IMR-90 (cell line): ENCODE data around the gene HOXB7. TPM values are rescaled to one million over a fixed set of nuclear protein-coding genes. Genes with fewer than 3 reads are reported as not detected.

Source experiments
- ATAC-seq: fragments of 200-7000 bp; cut with Tn5 transposase; 2 replicates; pipeline ENCODE4 v1.9.1; 2020; ENCODE audit warnings: low read depth, mild to moderate bottlenecking, moderate library complexity
- BruUV-seq: library from RNA; stranded (reverse); fragments of 400-500 nt; replicated peaks from 2 replicates; lab custom pipeline; 2021; lab: Mats Ljungman, UMichigan
- CTCF ChIA-PET: fragments of 300-600 bp; formaldehyde crosslinking; extraction: SDS; loops from one replicate; lab custom pipeline; 2021; ENCODE audit warnings: antibody characterized with exemption; lab: Yijun Ruan, JAX
- POLR2A ChIA-PET: fragments of 300-600 bp; sonication (Branson Sonifier 250); formaldehyde crosslinking; loops from one replicate; lab custom pipeline; 2022; ENCODE audit warnings: antibody characterized with exemption; ENCODE audit not compliant: unreplicated experiment; lab: Charles Lee
- DNase-seq: peaks from one replicate; pipeline ENCODE4 v3.0.0; 2013
- H2AFZ ChIP-seq: replicated peaks from 2 replicates; pipeline ENCODE3; 2013; ENCODE audit warnings: low read length, mild to moderate bottlenecking; ENCODE audit not compliant: poor library complexity
- H2AK5ac ChIP-seq: 2 replicates; pipeline ENCODE4 v1.6.1; 2013; ENCODE audit warnings: low read depth, low read length, inconsistent platforms
- H2AK9ac ChIP-seq: replicated peaks from 2 replicates; pipeline ENCODE3; 2013; ENCODE audit warnings: mild to moderate bottlenecking, low read depth, low read length, moderate library complexity; ENCODE audit not compliant: poor library complexity
- H2BK120ac ChIP-seq: 2 replicates; pipeline ENCODE4 v1.6.1; 2013; ENCODE audit warnings: low read depth, low read length, inconsistent platforms
- H2BK15ac ChIP-seq: 3 replicates; pipeline ENCODE4 v1.6.1; 2013; ENCODE audit warnings: low read depth, low read length, inconsistent platforms
- H2BK20ac ChIP-seq: 2 replicates; pipeline ENCODE4 v1.6.1; 2013; ENCODE audit warnings: low read depth, mild to moderate bottlenecking, inconsistent platforms, low read length, moderate library complexity
- H2BK5ac ChIP-seq: 2 replicates; pipeline ENCODE4 v1.6.1; 2013; ENCODE audit warnings: mild to moderate bottlenecking, low read depth, low read length, inconsistent platforms; ENCODE audit not compliant: poor library complexity, severe bottlenecking
- H3K14ac ChIP-seq: replicated peaks from 2 replicates; pipeline ENCODE4 v1.6.1; 2013; ENCODE audit warnings: low read depth, low read length, inconsistent platforms
- H3K18ac ChIP-seq: 2 replicates; pipeline ENCODE4 v1.6.1; 2013; ENCODE audit warnings: low read depth, low read length, control low read depth
- H3K23ac ChIP-seq: 2 replicates; pipeline ENCODE4 v1.6.1; 2013; ENCODE audit warnings: low read depth, low read length, inconsistent platforms
- H3K27ac ChIP-seq: 2 replicates; pipeline ENCODE4 v1.5.1; 2013; ENCODE audit warnings: mild to moderate bottlenecking, control low read depth, low read length; ENCODE audit not compliant: insufficient read depth
- H3K27me3 ChIP-seq: 2 replicates; pipeline ENCODE4 v1.6.1; 2013; ENCODE audit warnings: low read length; ENCODE audit not compliant: control insufficient read depth, insufficient read depth
- H3K36me3 ChIP-seq: 2 replicates; pipeline ENCODE4 v1.6.1; 2013; ENCODE audit warnings: low read length, mixed read lengths; ENCODE audit not compliant: control insufficient read depth, insufficient read depth
- H3K4ac ChIP-seq: 2 replicates; pipeline ENCODE4 v1.6.1; 2013; ENCODE audit warnings: low read depth, low read length, inconsistent platforms
- H3K4me1 ChIP-seq: 2 replicates; pipeline ENCODE4 v1.6.1; 2013; ENCODE audit warnings: low read length, mixed read lengths; ENCODE audit not compliant: control insufficient read depth, insufficient read depth
- H3K4me2 ChIP-seq: 2 replicates; pipeline ENCODE4 v1.6.1; 2013; ENCODE audit warnings: low read depth, mild to moderate bottlenecking, control low read depth, low read length, moderate library complexity
- H3K4me3 ChIP-seq: 2 replicates; pipeline ENCODE4 v1.5.1; 2013; ENCODE audit warnings: low read depth, mild to moderate bottlenecking, control low read depth, low read length, moderate library complexity; ENCODE audit not compliant: insufficient read depth
- H3K56ac ChIP-seq: 2 replicates; pipeline ENCODE4 v1.6.1; 2013; ENCODE audit warnings: low read length, inconsistent platforms; ENCODE audit not compliant: insufficient read depth; ENCODE audit errors: extremely low read depth
- H3K79me1 ChIP-seq, 2 experiments: 2 replicates each; pipeline ENCODE4 v1.6.1; 2013; ENCODE audit warnings: low read length in 2 of 2, inconsistent platforms in 1 of 2, low read depth in 1 of 2
- H3K9ac ChIP-seq: 2 replicates; pipeline ENCODE4 v1.6.1; 2013; ENCODE audit warnings: low read depth, low read length, control low read depth
- H3K9me1 ChIP-seq: 2 replicates; pipeline ENCODE4 v1.6.1; 2013; ENCODE audit warnings: low read length, inconsistent platforms; ENCODE audit not compliant: insufficient read depth
- H3K9me3 ChIP-seq: 2 replicates; pipeline ENCODE4 v1.6.1; 2013; ENCODE audit warnings: low read length; ENCODE audit not compliant: control insufficient read depth, insufficient read depth
- H4K20me1 ChIP-seq: 2 replicates; pipeline ENCODE4 v1.6.1; 2013; ENCODE audit warnings: low read length, inconsistent platforms; ENCODE audit not compliant: insufficient read depth
- H4K5ac ChIP-seq: 2 replicates; pipeline ENCODE4 v1.6.1; 2013; ENCODE audit warnings: mild to moderate bottlenecking, low read depth, low read length, control low read depth
- H4K8ac ChIP-seq, 2 experiments: 2 replicates each; pipeline ENCODE4 v1.6.1; 2013; ENCODE audit warnings: low read depth in 2 of 2, low read length in 2 of 2, control low read depth in 1 of 2, inconsistent platforms in 1 of 2
- H4K91ac ChIP-seq: 2 replicates; pipeline ENCODE4 v1.6.1; 2013; ENCODE audit warnings: low read depth, low read length, inconsistent platforms; ENCODE audit not compliant: insufficient read depth
- BHLHE40 ChIP-seq: fragments of 150-350 bp; IDR thresholded peaks from 2 replicates; pipeline ENCODE4 v1.6.1; 2016; ENCODE audit warnings: mild to moderate bottlenecking, low read depth, low read length
- CEBPB ChIP-seq: IDR thresholded peaks from 2 replicates; pipeline ENCODE4 v1.6.1; 2012; ENCODE audit warnings: low read depth, low read length, improper control_type of control experiment
- CHD1 ChIP-seq: IDR thresholded peaks from 2 replicates; pipeline ENCODE4 v1.6.1; 2012; ENCODE audit warnings: low read depth, low read length, improper control_type of control experiment
- CTCF ChIP-seq: conservative IDR thresholded peaks from 2 replicates; pipeline ENCODE4 v1.5.1; 2012; ENCODE audit warnings: mild to moderate bottlenecking, low read depth, low read length, improper control_type of control experiment
- ELK1 ChIP-seq: fragments of 150-350 bp; IDR thresholded peaks from 2 replicates; pipeline ENCODE4 v1.6.1; 2016; ENCODE audit warnings: low read depth, mild to moderate bottlenecking, low read length, moderate library complexity, borderline replicate concordance
- FOS ChIP-seq: fragments of 150-350 bp; IDR thresholded peaks from 2 replicates; pipeline ENCODE4 v1.6.1; 2016; ENCODE audit warnings: low read depth, low read length
- MAFK ChIP-seq: IDR thresholded peaks from 2 replicates; pipeline ENCODE4 v1.6.1; 2012; ENCODE audit warnings: low read depth, low read length, improper control_type of control experiment
- MAZ ChIP-seq: IDR thresholded peaks from 2 replicates; pipeline ENCODE4 v1.6.1; 2012; ENCODE audit warnings: low read depth, mild to moderate bottlenecking, low read length, improper control_type of control experiment, moderate library complexity, borderline replicate concordance
- MXI1 ChIP-seq: IDR thresholded peaks from 2 replicates; pipeline ENCODE4 v1.6.1; 2012; ENCODE audit warnings: low read depth, mild to moderate bottlenecking, low read length, moderate library complexity, borderline replicate concordance
- NFE2L2 ChIP-seq: fragments of 150-350 bp; IDR thresholded peaks from 2 replicates; pipeline ENCODE4 v1.6.1; 2016; ENCODE audit warnings: low read depth, mild to moderate bottlenecking, low read length
- POLR2A ChIP-seq: IDR thresholded peaks from 2 replicates; pipeline ENCODE4 v1.6.1; 2012; ENCODE audit warnings: mild to moderate bottlenecking, low read depth, low read length
- RAD21 ChIP-seq: IDR thresholded peaks from 2 replicates; pipeline ENCODE4 v1.6.1; 2012; ENCODE audit warnings: low read length, improper control_type of control experiment
- RCOR1 ChIP-seq: IDR thresholded peaks from 2 replicates; pipeline ENCODE4 v1.6.1; 2012; ENCODE audit warnings: mild to moderate bottlenecking, low read length, improper control_type of control experiment; ENCODE audit not compliant: insufficient replicate concordance
- SMC3 ChIP-seq: fragments of 150-350 bp; IDR thresholded peaks from 2 replicates; pipeline ENCODE4 v1.6.1; 2016; ENCODE audit warnings: low read depth, mild to moderate bottlenecking, antibody characterized with exemption, low read length, moderate library complexity
- USF2 ChIP-seq: fragments of 150-350 bp; IDR thresholded peaks from 2 replicates; pipeline ENCODE4 v1.6.1; 2017; ENCODE audit warnings: mild to moderate bottlenecking, antibody characterized with exemption, low read length, low read depth
- WGBS, 2 experiments: methylation state at CpG; one replicate each; pipeline versions ENCODE4 v1.1.5 to v1.1.7; 2013; ENCODE audit warnings: missing lambda C conversion rate in 2 of 2; ENCODE audit not compliant: insufficient read length in 1 of 2; ENCODE audit errors: extremely low coverage in 2 of 2; 5-methylcytosine and 5-hydroxymethylcytosine counted together
- dilution Hi-C: fragments of 300-500 bp; cut with HindIII; formaldehyde crosslinking; loops from one replicate; pipeline ENCODE4 v1.14.3; 2018; ENCODE audit warnings: low sequenced_read_pairs; ENCODE audit not compliant: unreplicated experiment
- in situ Hi-C: fragments of 300-500 bp; cut with MboI; formaldehyde crosslinking; loops from 3 replicates; pipeline ENCODE4 v1.14.3; 2019; ENCODE audit warnings: low sequenced_read_pairs, inconsistent platforms, mixed read lengths
- intact Hi-C: fragments of 100-400 bp; cut with micrococcal nuclease; formaldehyde crosslinking; loops from 2 replicates; pipeline ENCODE4 v1.10.0; 2022
- polyA plus RNA-seq, 3 experiments: library from polyadenylated mRNA; depleted of rRNA; stranded (reverse); fragments of >200 nt; gene quantifications; 2 replicates each; pipeline ENCODE4 v1.2.3, GENCODE V29; 2012; ENCODE audit warnings: low replicate concordance in 1 of 3
- total RNA-seq: library from RNA; depleted of rRNA; stranded (reverse); fragments of >200 nt; gene quantifications from 2 replicates; pipeline ENCODE4 v1.2.3, GENCODE V29; 2012

Gene HOXB7
- total and polyA plus RNA-seq, 2 of the 4 experiments (the other 2 are of a cell fraction): 1.8 to 6.7 TPM

- no peak overlapping the region for H2BK120ac ChIP-seq
- ChIA-PET POLR2A (no interaction called here), CTCF (interaction anchor here (0.6 kb wide), 2 partner anchors 327 to 759 kb away, joined by 3 to 7 read pairs; no protein-coding TSS in a partner anchor)
- no peak overlapping the region for H3K9ac ChIP-seq
- ATAC-seq (no peak), DNase-seq (no peak)
- H3K79me1 ChIP-seq: peaks cover 24 to 42% of the 10 kb centered on the region in 2 experiments; a peak in 3 of 4 replicates
- no peak for TF ChIP-seq POLR2A
- no peak for TF ChIP-seq CEBPB
- no peak for TF ChIP-seq RCOR1
- no peak for TF ChIP-seq CHD1
- TF ChIP-seq MXI1: no peak
- TF ChIP-seq ELK1: no peak
- no peak for TF ChIP-seq RAD21
- no peak for TF ChIP-seq FOS
- no peak for TF ChIP-seq CTCF
- no peak for TF ChIP-seq USF2
- TF ChIP-seq BHLHE40: no peak
- no peak for TF ChIP-seq MAFK
- TF ChIP-seq NFE2L2: no peak
- no peak for TF ChIP-seq SMC3
- TF ChIP-seq MAZ: no peak
- BruUV-seq: no TSS peak
- in situ Hi-C loops (no loop called here), dilution Hi-C loops (no loop called here), intact Hi-C loops (no loop called here)
- no peak overlapping the region for H3K27ac ChIP-seq
- H3K36me3 ChIP-seq: peaks cover 2% of the 10 kb centered on the region; the same call in 1 of the 2 replicates
- H3K4me2 ChIP-seq: no peak overlapping the region
- 100% methylated on average over 3 of the region's 4 CpGs; no CpG with 5 or more reads in 1 of the 2 experiments for WGBS, 2 experiments
- H3K14ac ChIP-seq: no peak overlapping the region
- H2AFZ ChIP-seq: no peak overlapping the region
- no peak overlapping the region for H2BK5ac ChIP-seq
- no peak overlapping the region for H4K8ac ChIP-seq
- no peak overlapping the region for H3K56ac ChIP-seq
- no peaks in the 10 kb centered on the region for H3K9me3 ChIP-seq
- H4K5ac ChIP-seq: no peak overlapping the region
- H3K18ac ChIP-seq: no peak overlapping the region
- no peak overlapping the region for H2BK20ac ChIP-seq
- H4K20me1 ChIP-seq: peaks cover 15% of the 10 kb centered on the region
- 0 out of 2 replicates have a peak, but pooled peaks cover 3% of the 10 kb centered on the region for H3K9me1 ChIP-seq
- no peak overlapping the region for H3K4me3 ChIP-seq
- H3K23ac ChIP-seq: no peak overlapping the region
- no peak overlapping the region for H2AK5ac ChIP-seq
- no peak overlapping the region for H4K91ac ChIP-seq
- no peaks in the 10 kb centered on the region for H3K27me3 ChIP-seq
- no peak overlapping the region for H2AK9ac ChIP-seq
- no peak overlapping the region for H2BK15ac ChIP-seq
- H3K4ac ChIP-seq: no peak overlapping the region
- peaks cover 5% of the 10 kb centered on the region; the same call in 1 of the 2 replicates for H3K4me1 ChIP-seq
These were observed 9.6 kb downstream of the HOXB7 start for GRCh38 chr17:48601207-48601538.
